ENCODE data around the gene RSPO3.

Gene RSPO3

DNA sequence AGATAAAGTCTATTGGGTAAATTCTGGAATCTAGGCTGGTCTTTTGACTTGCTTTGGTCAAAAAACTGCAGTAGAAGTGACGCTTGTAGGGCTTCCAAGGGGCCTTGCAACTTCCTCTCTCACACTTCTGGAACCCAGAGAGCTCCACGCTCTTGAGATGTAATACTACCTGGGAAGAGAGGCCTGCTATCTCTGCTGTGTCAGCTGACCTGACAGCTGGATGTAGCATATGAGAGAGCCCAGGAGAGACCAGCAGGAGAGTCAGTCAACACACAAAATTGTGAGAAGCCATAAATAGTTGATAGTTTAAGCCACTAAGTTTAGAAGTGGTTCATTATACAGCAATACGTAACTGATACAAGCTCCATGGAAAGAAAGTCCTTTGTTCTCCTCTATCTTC is 7.8 kb upstream of the RSPO3 start:
- TF ChIP-seq ZNF565 (CRISPR knock-in tag; conservative IDR thresholded peaks at IDR 0.05; ENCODE audit: low read depth), result no peak
- TF ChIP-seq SNAI2 (CRISPR knock-in tag; IDR thresholded peaks at IDR 0.05), result no peak
- TF ChIP-seq ZFP30 (CRISPR knock-in tag; IDR thresholded peaks at IDR 0.05), result no peak
- TF ChIP-seq GLIS3 (CRISPR knock-in tag; IDR thresholded peaks at IDR 0.05), result no peak

DNA sequence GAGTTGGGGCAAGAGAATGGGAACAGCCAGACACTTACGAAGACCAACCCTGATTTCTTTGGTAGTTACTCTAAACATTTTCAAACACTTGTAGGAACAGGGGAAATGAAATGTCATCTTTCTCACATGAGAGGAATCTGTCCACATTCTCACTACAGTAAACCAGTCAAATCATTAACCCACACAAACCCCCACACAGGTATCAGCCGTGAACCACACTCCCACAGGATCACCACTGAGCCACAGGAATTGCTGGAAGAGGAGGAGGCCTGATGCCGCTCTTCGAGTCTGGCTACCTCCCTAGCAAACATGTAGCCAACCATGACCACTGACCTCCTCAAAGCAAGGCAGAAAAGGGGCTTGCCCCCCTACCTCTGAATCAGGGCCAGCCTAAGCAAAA is 6.9 kb upstream of the RSPO3 start:
- no peak for TF ChIP-seq ZFP3 (CRISPR knock-in tag; IDR thresholded peaks at IDR 0.05)
- TF ChIP-seq, protein P1, sequence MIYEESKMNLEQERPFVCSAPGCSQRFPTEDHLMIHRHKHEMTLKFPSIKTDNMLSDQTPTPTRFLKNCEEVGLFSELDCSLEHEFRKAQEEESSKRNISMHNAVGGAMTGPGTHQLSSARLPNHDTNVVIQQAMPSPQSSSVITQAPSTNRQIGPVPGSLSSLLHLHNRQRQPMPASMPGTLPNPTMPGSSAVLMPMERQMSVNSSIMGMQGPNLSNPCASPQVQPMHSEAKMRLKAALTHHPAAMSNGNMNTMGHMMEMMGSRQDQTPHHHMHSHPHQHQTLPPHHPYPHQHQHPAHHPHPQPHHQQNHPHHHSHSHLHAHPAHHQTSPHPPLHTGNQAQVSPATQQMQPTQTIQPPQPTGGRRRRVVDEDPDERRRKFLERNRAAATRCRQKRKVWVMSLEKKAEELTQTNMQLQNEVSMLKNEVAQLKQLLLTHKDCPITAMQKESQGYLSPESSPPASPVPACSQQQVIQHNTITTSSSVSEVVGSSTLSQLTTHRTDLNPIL (CRISPR knock-in tag; IDR thresholded peaks at IDR 0.05; ENCODE audit: low read depth), result no peak
- no peak for TF ChIP-seq PPARA (CRISPR knock-in tag; IDR thresholded peaks at IDR 0.05; ENCODE audit: borderline replicate concordance)
- no peak for TF ChIP-seq ZFP30 (CRISPR knock-in tag; IDR thresholded peaks at IDR 0.05)
- no peak for TF ChIP-seq ZNF70 (CRISPR knock-in tag; IDR thresholded peaks at IDR 0.05)
- no peak for TF ChIP-seq SNAI2 (CRISPR knock-in tag; IDR thresholded peaks at IDR 0.05)
- TF ChIP-seq, protein P2, sequence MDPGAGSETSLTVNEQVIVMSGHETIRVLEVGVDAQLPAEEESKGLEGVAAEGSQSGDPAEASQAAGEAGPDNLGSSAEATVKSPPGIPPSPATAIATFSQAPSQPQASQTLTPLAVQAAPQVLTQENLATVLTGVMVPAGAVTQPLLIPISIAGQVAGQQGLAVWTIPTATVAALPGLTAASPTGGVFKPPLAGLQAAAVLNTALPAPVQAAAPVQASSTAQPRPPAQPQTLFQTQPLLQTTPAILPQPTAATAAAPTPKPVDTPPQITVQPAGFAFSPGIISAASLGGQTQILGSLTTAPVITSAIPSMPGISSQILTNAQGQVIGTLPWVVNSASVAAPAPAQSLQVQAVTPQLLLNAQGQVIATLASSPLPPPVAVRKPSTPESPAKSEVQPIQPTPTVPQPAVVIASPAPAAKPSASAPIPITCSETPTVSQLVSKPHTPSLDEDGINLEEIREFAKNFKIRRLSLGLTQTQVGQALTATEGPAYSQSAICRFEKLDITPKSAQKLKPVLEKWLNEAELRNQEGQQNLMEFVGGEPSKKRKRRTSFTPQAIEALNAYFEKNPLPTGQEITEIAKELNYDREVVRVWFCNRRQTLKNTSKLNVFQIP (CRISPR knock-in tag; IDR thresholded peaks at IDR 0.05; ENCODE audit: borderline replicate concordance, low read depth), result no peak
- no peak for TF ChIP-seq ZC3H10 (CRISPR knock-in tag; IDR thresholded peaks at IDR 0.05)
- TF ChIP-seq, protein P3, sequence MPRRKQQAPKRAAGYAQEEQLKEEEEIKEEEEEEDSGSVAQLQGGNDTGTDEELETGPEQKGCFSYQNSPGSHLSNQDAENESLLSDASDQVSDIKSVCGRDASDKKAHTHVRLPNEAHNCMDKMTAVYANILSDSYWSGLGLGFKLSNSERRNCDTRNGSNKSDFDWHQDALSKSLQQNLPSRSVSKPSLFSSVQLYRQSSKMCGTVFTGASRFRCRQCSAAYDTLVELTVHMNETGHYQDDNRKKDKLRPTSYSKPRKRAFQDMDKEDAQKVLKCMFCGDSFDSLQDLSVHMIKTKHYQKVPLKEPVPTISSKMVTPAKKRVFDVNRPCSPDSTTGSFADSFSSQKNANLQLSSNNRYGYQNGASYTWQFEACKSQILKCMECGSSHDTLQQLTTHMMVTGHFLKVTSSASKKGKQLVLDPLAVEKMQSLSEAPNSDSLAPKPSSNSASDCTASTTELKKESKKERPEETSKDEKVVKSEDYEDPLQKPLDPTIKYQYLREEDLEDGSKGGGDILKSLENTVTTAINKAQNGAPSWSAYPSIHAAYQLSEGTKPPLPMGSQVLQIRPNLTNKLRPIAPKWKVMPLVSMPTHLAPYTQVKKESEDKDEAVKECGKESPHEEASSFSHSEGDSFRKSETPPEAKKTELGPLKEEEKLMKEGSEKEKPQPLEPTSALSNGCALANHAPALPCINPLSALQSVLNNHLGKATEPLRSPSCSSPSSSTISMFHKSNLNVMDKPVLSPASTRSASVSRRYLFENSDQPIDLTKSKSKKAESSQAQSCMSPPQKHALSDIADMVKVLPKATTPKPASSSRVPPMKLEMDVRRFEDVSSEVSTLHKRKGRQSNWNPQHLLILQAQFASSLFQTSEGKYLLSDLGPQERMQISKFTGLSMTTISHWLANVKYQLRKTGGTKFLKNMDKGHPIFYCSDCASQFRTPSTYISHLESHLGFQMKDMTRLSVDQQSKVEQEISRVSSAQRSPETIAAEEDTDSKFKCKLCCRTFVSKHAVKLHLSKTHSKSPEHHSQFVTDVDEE (CRISPR knock-in tag; IDR thresholded peaks at IDR 0.05), result no peak
- no peak for TF ChIP-seq GLIS3 (CRISPR knock-in tag; IDR thresholded peaks at IDR 0.05)
- TF ChIP-seq, protein P4, sequence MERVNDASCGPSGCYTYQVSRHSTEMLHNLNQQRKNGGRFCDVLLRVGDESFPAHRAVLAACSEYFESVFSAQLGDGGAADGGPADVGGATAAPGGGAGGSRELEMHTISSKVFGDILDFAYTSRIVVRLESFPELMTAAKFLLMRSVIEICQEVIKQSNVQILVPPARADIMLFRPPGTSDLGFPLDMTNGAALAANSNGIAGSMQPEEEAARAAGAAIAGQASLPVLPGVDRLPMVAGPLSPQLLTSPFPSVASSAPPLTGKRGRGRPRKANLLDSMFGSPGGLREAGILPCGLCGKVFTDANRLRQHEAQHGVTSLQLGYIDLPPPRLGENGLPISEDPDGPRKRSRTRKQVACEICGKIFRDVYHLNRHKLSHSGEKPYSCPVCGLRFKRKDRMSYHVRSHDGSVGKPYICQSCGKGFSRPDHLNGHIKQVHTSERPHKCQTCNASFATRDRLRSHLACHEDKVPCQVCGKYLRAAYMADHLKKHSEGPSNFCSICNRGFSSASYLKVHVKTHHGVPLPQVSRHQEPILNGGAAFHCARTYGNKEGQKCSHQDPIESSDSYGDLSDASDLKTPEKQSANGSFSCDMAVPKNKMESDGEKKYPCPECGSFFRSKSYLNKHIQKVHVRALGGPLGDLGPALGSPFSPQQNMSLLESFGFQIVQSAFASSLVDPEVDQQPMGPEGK (CRISPR knock-in tag; IDR thresholded peaks at IDR 0.05; ENCODE audit: borderline replicate concordance), result no peak
- TF ChIP-seq, protein P5, sequence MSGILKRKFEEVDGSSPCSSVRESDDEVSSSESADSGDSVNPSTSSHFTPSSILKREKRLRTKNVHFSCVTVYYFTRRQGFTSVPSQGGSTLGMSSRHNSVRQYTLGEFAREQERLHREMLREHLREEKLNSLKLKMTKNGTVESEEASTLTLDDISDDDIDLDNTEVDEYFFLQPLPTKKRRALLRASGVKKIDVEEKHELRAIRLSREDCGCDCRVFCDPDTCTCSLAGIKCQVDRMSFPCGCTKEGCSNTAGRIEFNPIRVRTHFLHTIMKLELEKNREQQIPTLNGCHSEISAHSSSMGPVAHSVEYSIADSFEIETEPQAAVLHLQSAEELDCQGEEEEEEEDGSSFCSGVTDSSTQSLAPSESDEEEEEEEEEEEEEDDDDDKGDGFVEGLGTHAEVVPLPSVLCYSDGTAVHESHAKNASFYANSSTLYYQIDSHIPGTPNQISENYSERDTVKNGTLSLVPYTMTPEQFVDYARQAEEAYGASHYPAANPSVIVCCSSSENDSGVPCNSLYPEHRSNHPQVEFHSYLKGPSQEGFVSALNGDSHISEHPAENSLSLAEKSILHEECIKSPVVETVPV (CRISPR knock-in tag; IDR thresholded peaks at IDR 0.05), result no peak
- no peak for TF ChIP-seq ISL1 (CRISPR knock-in tag; IDR thresholded peaks at IDR 0.05)
- no peak for TF ChIP-seq ZNF565 (CRISPR knock-in tag; conservative IDR thresholded peaks at IDR 0.05; ENCODE audit: low read depth)
- no peak for TF ChIP-seq ZNF8 (CRISPR knock-in tag; IDR thresholded peaks at IDR 0.05)
- TF ChIP-seq TOX (CRISPR knock-in tag; IDR thresholded peaks at IDR 0.05; ENCODE audit: borderline replicate concordance), result no peak
- TF ChIP-seq ESRRG (CRISPR knock-in tag; IDR thresholded peaks at IDR 0.05), result no peak
- no peak for TF ChIP-seq ARNTL (CRISPR knock-in tag; IDR thresholded peaks at IDR 0.05; ENCODE audit: borderline replicate concordance, low read depth)
- no peak for ATAC-seq

More for the DNA sequence above, 7.8 kb upstream of the RSPO3 start:
- no peak for ATAC-seq

DNA sequence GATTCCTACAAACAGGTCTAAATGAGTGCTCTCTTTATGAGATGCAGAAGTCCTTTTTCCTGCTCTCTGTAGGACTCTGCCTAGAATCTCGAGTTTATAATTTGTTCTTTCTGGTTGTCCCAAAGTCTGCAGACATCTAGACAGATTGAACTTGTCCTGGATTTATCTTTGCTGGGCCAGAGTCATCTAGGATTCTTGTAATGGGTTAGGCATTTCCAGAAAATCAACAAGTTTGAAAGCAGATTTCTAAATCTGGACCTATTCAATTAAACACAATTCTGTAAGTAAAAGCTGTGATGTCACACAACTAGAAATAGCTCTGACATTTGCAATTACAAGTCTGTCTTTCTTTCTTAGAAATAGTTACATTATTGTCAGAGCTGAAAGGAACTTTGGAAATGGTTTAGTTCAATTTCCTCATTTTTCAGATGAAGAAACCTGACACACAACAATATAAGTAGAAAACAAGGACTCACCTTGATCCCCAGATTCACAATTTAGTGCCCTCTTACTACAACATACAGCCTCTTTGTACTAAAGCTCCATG is 4.2 kb upstream of the RSPO3 start:
- TF ChIP-seq CSDC2 (CRISPR knock-in tag; IDR thresholded peaks at IDR 0.05) (no peak), ZFP3 (CRISPR knock-in tag; IDR thresholded peaks at IDR 0.05) (no peak), ARNTL (CRISPR knock-in tag; IDR thresholded peaks at IDR 0.05; ENCODE audit: borderline replicate concordance, low read depth) (no peak)
- TF ChIP-seq, protein P2 (CRISPR knock-in tag; IDR thresholded peaks at IDR 0.05; ENCODE audit: borderline replicate concordance, low read depth), result no peak
- TF ChIP-seq, protein P5 (CRISPR knock-in tag; IDR thresholded peaks at IDR 0.05), result no peak
- no peak for ATAC-seq

All from SK-N-SH treated with all-trans-retinoic acid at 6 μM for 48 hours (cell line).